AG09309 (cell line): ENCODE measurements around the gene COG7.
A peak's percentile ranks its signal among the peaks of the same experiment; 100 is the strongest.
"Not testable (repeated sequence)": the region's sequence is repeated elsewhere in the genome, so short reads cannot be mapped to it uniquely, and the experiment has no call there.

Source experiments
- DNase-seq: peaks from one replicate; pipeline ENCODE4 v3.0.0-alpha.2; 2010; ENCODE audit warnings: low read depth
- H3K4me3 ChIP-seq: 2 replicates; pipeline ENCODE4 v1.5.1; 2011; ENCODE audit warnings: mild to moderate bottlenecking, low read depth, low read length, moderate library complexity; ENCODE audit not compliant: control insufficient read depth
- TF ChIP-seq, protein P1 (sequence below): IDR thresholded peaks from 2 replicates; pipeline ENCODE4 v1.5.1; 2011; ENCODE audit warnings: mild to moderate bottlenecking, low read depth, low read length, inconsistent platforms; ENCODE audit not compliant: insufficient read depth, control insufficient read depth; ENCODE audit errors: missing control alignments

The COG7 gene

DNA sequence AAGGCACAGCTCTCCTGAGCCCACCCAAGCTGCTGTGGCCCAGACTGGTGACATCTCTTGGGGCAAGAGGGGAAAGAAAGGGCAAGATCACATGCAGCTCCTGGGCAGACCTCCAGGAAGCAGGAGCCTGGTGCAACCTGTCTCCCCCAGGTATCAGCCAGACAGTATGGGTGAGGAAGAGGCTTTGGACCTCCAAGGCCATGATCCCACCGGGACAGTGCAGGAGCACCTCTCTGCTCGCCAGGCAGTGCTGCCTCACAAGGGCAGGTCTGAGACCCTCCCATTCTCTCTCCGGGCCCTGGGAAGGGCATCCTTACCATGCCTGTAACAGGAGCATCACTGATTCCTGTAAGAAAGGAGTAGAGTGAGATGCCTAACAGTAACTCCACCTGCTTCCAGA is 25.6 kb upstream of the COG7 start:
- TF ChIP-seq, protein P1, sequence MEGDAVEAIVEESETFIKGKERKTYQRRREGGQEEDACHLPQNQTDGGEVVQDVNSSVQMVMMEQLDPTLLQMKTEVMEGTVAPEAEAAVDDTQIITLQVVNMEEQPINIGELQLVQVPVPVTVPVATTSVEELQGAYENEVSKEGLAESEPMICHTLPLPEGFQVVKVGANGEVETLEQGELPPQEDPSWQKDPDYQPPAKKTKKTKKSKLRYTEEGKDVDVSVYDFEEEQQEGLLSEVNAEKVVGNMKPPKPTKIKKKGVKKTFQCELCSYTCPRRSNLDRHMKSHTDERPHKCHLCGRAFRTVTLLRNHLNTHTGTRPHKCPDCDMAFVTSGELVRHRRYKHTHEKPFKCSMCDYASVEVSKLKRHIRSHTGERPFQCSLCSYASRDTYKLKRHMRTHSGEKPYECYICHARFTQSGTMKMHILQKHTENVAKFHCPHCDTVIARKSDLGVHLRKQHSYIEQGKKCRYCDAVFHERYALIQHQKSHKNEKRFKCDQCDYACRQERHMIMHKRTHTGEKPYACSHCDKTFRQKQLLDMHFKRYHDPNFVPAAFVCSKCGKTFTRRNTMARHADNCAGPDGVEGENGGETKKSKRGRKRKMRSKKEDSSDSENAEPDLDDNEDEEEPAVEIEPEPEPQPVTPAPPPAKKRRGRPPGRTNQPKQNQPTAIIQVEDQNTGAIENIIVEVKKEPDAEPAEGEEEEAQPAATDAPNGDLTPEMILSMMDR, result no peak
- H3K4me3 ChIP-seq, result no peak overlapping the region
- DNase-seq, result no peak

GRCh38 chr16:23476289-23476688 is 23.3 kb upstream of the COG7 start:
- H3K4me3 ChIP-seq, result no peak overlapping the region
- TF ChIP-seq, protein P1, result no peak
- no peak for DNase-seq

- no peak overlapping the region for H3K4me3 ChIP-seq
- TF ChIP-seq, protein P1, result no peak
- no peak for DNase-seq
Measured at GRCh38 chr16:23469814-23470213, 16.8 kb upstream of the COG7 start.

GRCh38 chr16:23466162-23466885 is 13.3 kb upstream of the COG7 start:
- DNase-seq, result peak; percentile 54
- TF ChIP-seq, protein P1, result no peak
- no peak overlapping the region for H3K4me3 ChIP-seq

- DNase-seq, result no peak
- TF ChIP-seq, protein P1, result no peak
- H3K4me3 ChIP-seq, result no peak overlapping the region
Measured at GRCh38 chr16:23465179-23465578, 12.2 kb upstream of the COG7 start.

- TF ChIP-seq, protein P1, result no peak
- no peak for DNase-seq
- H3K4me3 ChIP-seq, result no peak overlapping the region
Measured at GRCh38 chr16:23464196-23464595, 11.2 kb upstream of the COG7 start.

DNA sequence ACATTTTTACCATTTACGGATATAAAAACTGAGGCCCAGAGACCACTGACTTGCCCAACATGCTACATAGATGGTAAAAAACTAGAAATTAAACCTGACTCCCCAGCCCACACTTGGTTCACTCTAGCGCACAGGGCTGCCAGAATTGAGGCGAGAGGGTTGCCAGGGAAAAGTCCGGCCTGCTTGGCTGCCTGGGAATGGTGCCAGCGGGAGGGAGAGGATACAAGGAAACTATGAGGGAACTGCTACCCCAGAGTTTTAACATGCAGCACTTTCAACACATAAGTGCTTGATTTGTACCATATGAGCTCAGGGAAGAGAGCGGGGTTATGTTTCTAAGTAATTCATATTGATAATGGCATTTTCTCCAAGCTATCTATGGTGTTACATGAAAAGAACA is 10.0 kb upstream of the COG7 start:
- H3K4me3 ChIP-seq, result not testable (repeated sequence)
- peak; percentile 67 for DNase-seq
